Erythroblast (primary cell): ENCODE measurements around the gene CIT.
"Not testable (repeated sequence)": the region's sequence is repeated elsewhere in the genome, so short reads cannot be mapped to it uniquely, and the experiment has no call there.

Source experiments
- GATA1 ChIP-seq: IDR thresholded peaks from 2 replicates; pipeline ENCODE4 v1.6.1; 2011; ENCODE audit warnings: low read depth, mild to moderate bottlenecking, control low read depth, low read length, moderate library complexity
- POLR2A ChIP-seq: IDR thresholded peaks from 2 replicates; pipeline ENCODE4 v1.6.1; 2011; ENCODE audit warnings: mild to moderate bottlenecking, low read length

GRCh38 chr12:119706427-119706826, 170.7 kb downstream of the CIT start:
- not testable (repeated sequence) for TF ChIP-seq POLR2A, GATA1
